GM23338 (cell line): ENCODE data around the gene ERP29. TPM values are rescaled to one million over a fixed set of nuclear protein-coding genes. Genes with fewer than 3 reads are reported as not detected.
"Not testable (repeated sequence)": the region's sequence is repeated elsewhere in the genome, so short reads cannot be mapped to it uniquely, and the experiment has no call there.

Source experiments
- ATAC-seq: fragments of 200-7000 bp; cut with Tn5 transposase; 3 replicates; pipeline ENCODE4 v1.9.1; 2020
- DNase-seq: peaks from one replicate; pipeline ENCODE4 v3.0.0-alpha.2; 2015; ENCODE audit warnings: low spot score
- H2AFZ ChIP-seq: fragments of 200-600 bp; sonication (generic); 2 replicates; pipeline ENCODE4 v1.8.0; 2016; ENCODE audit warnings: antibody characterized with exemption, mild to moderate bottlenecking, moderate library complexity
- H3F3A ChIP-seq: fragments of 200-600 bp; sonication (generic); replicated peaks from 2 replicates; pipeline ENCODE4 v1.8.0; 2017; ENCODE audit warnings: antibody characterized with exemption, mixed run types, low read depth
- H3K27ac ChIP-seq: fragments of 200-600 bp; sonication (generic); 2 replicates; pipeline ENCODE4 v1.6.1; 2016; ENCODE audit warnings: low read depth
- H3K27me3 ChIP-seq: fragments of 200-600 bp; sonication (generic); 2 replicates; pipeline ENCODE4 v1.8.0; 2016; ENCODE audit warnings: mild to moderate bottlenecking, mixed run types, moderate library complexity; ENCODE audit not compliant: insufficient read depth
- H3K36me3 ChIP-seq: fragments of 200-600 bp; sonication (generic); 2 replicates; pipeline ENCODE4 v1.8.0; 2016; ENCODE audit warnings: mild to moderate bottlenecking; ENCODE audit not compliant: insufficient read depth
- H3K4me1 ChIP-seq: fragments of 200-600 bp; sonication (generic); 2 replicates; pipeline ENCODE4 v1.8.0; 2016; ENCODE audit warnings: mild to moderate bottlenecking, moderate library complexity; ENCODE audit not compliant: insufficient read depth
- H3K4me2 ChIP-seq: fragments of 200-600 bp; sonication (generic); 2 replicates; pipeline ENCODE4 v1.7.1; 2017; ENCODE audit warnings: mixed run types
- H3K4me3 ChIP-seq: fragments of 200-600 bp; sonication (generic); 2 replicates; pipeline ENCODE4 v1.6.1; 2016; ENCODE audit warnings: mixed run types
- H3K79me2 ChIP-seq: fragments of 200-600 bp; sonication (generic); replicated peaks from 2 replicates; pipeline ENCODE4 v1.8.0; 2017; ENCODE audit warnings: mild to moderate bottlenecking; ENCODE audit not compliant: insufficient read depth
- H3K9me2 ChIP-seq: fragments of 200-600 bp; sonication (generic); 2 replicates; pipeline ENCODE4 v1.8.0; 2017; ENCODE audit not compliant: insufficient read depth
- H4K20me1 ChIP-seq: fragments of 200-600 bp; sonication (generic); replicated peaks from 2 replicates; pipeline ENCODE4 v1.8.0; 2017; ENCODE audit warnings: mild to moderate bottlenecking; ENCODE audit not compliant: insufficient read depth
- H3K27ac Mint-ChIP-seq: 2 replicates; pipeline ENCODE4 v1.8.0; 2020; ENCODE audit warnings: inconsistent platforms, mild to moderate bottlenecking, moderate library complexity, mixed read lengths
- H3K27me3 Mint-ChIP-seq: 3 replicates; pipeline ENCODE4 v1.8.0; 2022; ENCODE audit warnings: low read depth, mild to moderate bottlenecking, moderate library complexity, mixed read lengths, inconsistent platforms; ENCODE audit not compliant: insufficient read depth, poor library complexity
- H3K36me3 Mint-ChIP-seq: 3 replicates; pipeline ENCODE4 v1.8.0; 2021; ENCODE audit warnings: low read depth, mild to moderate bottlenecking, inconsistent platforms, moderate library complexity, mixed read lengths
- H3K4me1 Mint-ChIP-seq: 3 replicates; pipeline ENCODE4 v1.8.0; 2020; ENCODE audit warnings: mild to moderate bottlenecking, inconsistent platforms, mixed read lengths
- H3K4me3 Mint-ChIP-seq: 3 replicates; pipeline ENCODE4 v1.8.0; 2021; ENCODE audit warnings: moderate library complexity, mild to moderate bottlenecking, inconsistent platforms, mixed read lengths
- H3K9me3 Mint-ChIP-seq: 3 replicates; pipeline ENCODE4 v1.8.0; 2020; ENCODE audit warnings: moderate library complexity, mild to moderate bottlenecking, inconsistent platforms, mixed read lengths
- CREB1 ChIP-seq: fragments of 250-450 bp; sonication (Bioruptor Pico); IDR thresholded peaks from 2 replicates; pipeline ENCODE4 v1.5.0; 2020; ENCODE audit warnings: low read depth, mild to moderate bottlenecking, moderate library complexity
- CTCF ChIP-seq, 2 experiments: fragments of 200-600 bp in 1 of 2; sonication (generic) in 1 of 2; conservative IDR thresholded peaks; 2 replicates each; pipeline versions ENCODE4 v1.5.1 to v1.6.1; 2016 to 2017; ENCODE audit warnings: antibody characterized with exemption in 2 of 2, low read depth in 2 of 2, mild to moderate bottlenecking in 2 of 2, moderate library complexity in 1 of 2
- ETS1 ChIP-seq: IDR thresholded peaks from 2 replicates; pipeline ENCODE4 v1.6.1; 2016; ENCODE audit warnings: antibody characterized with exemption
- EZH2phosphoT487 ChIP-seq: fragments of 200-600 bp; sonication (generic); IDR thresholded peaks from one replicate; pipeline ENCODE4 v1.8.1; 2018; ENCODE audit warnings: antibody characterized with exemption; ENCODE audit not compliant: unreplicated experiment
- JUNB ChIP-seq: IDR thresholded peaks from one replicate; pipeline ENCODE4 v1.6.1; 2016; ENCODE audit warnings: antibody characterized with exemption; ENCODE audit not compliant: unreplicated experiment
- NANOG ChIP-seq: IDR thresholded peaks from 2 replicates; pipeline ENCODE4 v1.6.1; 2016; ENCODE audit warnings: antibody characterized with exemption, borderline replicate concordance
- REST ChIP-seq: IDR thresholded peaks from one replicate; pipeline ENCODE4 v1.6.1; 2018; ENCODE audit warnings: antibody characterized with exemption; ENCODE audit not compliant: unreplicated experiment
- STAT1 ChIP-seq: IDR thresholded peaks from one replicate; pipeline ENCODE4 v1.6.1; 2016; ENCODE audit warnings: antibody characterized with exemption; ENCODE audit not compliant: unreplicated experiment
- ZNF114 ChIP-seq: fragments of 250-450 bp; sonication (Bioruptor Pico); IDR thresholded peaks from 2 replicates; pipeline ENCODE4 v1.5.0; 2020; ENCODE audit warnings: mild to moderate bottlenecking, moderate library complexity
- ZNF331 ChIP-seq: fragments of 250-450 bp; sonication (Bioruptor Pico); IDR thresholded peaks from 2 replicates; pipeline ENCODE4 v1.5.0; 2020; ENCODE audit warnings: low read depth, mild to moderate bottlenecking, moderate library complexity
- polyA plus RNA-seq: library from polyadenylated mRNA; unstranded; fragments of >200 nt; fragmentation: Nextera tagmentation; extraction: Ambion mirVana; gene quantifications from 2 replicates; pipeline ENCODE4 v1.2.1, GENCODE V29; 2016
- total RNA-seq: library from RNA; depleted of rRNA; stranded (reverse); fragments of >200 nt; shearing (Covaris generic); gene quantifications from 2 replicates; pipeline ENCODE4 v1.2.3, GENCODE V29; 2014

Gene ERP29
- total and polyA plus RNA-seq, 2 experiments from 2014 or later, result 90.7 to 166 TPM

- peaks cover 25% of the 10 kb centered on the region; the same call in 1 of the 2 replicates for H3K4me1 ChIP-seq
- Mint-ChIP-seq H3K36me3 (peaks cover 82% of the 10 kb centered on the region), H3K27ac (peak overlapping the region; percentile 52), H3K4me3 (no peak overlapping the region), H3K4me1 (peaks cover 23% of the 10 kb centered on the region; the same call in 2 of the 3 replicates), H3K9me3 (no peaks in the 10 kb centered on the region), H3K27me3 (peaks cover 4% of the 10 kb centered on the region)
- H3K9me2 ChIP-seq, result no peaks in the 10 kb centered on the region
- H4K20me1 ChIP-seq, result peaks cover 6% of the 10 kb centered on the region; the same call in 1 of the 2 replicates
- peaks cover 49% of the 10 kb centered on the region for H3K36me3 ChIP-seq
- TF ChIP-seq NANOG (0 out of 2 replicates have a peak, but pooled peaks have one; percentile 14), CREB1 (no peak)
- H3K4me3 ChIP-seq, result no peak overlapping the region
- no peaks in the 10 kb centered on the region for H3K27me3 ChIP-seq
- H2AFZ ChIP-seq, result no peak overlapping the region
- ATAC-seq (peak; percentile 54; the same call in 2 of the 3 replicates), DNase-seq (no peak)
- H3F3A ChIP-seq, result peaks cover under 1% of the 10 kb centered on the region
- H3K27ac ChIP-seq, result no peak overlapping the region
- no peaks in the 10 kb centered on the region; the same call in 1 of the 2 replicates for H3K79me2 ChIP-seq
- peak overlapping the region; percentile 7; the same call in 1 of the 2 replicates for H3K4me2 ChIP-seq
Observed at GRCh38 chr12:112035219-112035785, 22.1 kb downstream of the ERP29 start.

- H3K27me3 Mint-ChIP-seq, H3K9me3 Mint-ChIP-seq, H4K20me1 ChIP-seq, H3K9me2 ChIP-seq, ATAC-seq, H3K27me3 ChIP-seq, H3K4me3 Mint-ChIP-seq, H3F3A ChIP-seq, H3K4me3 ChIP-seq, H2AFZ ChIP-seq, H3K4me2 ChIP-seq, DNase-seq, H3K79me2 ChIP-seq, H3K27ac ChIP-seq, H3K27ac Mint-ChIP-seq: not testable (repeated sequence)
- Histone ChIP-seq H3K4me1 (peaks cover 25% of the 10 kb centered on the region; the same call in 1 of the 2 replicates), H3K36me3 (peaks cover 55% of the 10 kb centered on the region)
- Mint-ChIP-seq H3K4me1 (peaks cover 23% of the 10 kb centered on the region; the same call in 2 of the 3 replicates), H3K36me3 (peaks cover 79% of the 10 kb centered on the region)
Observed at GRCh38 chr12:112036614-112037013, 23.4 kb downstream of the ERP29 start.

- H4K20me1 ChIP-seq, result peaks cover 3% of the 10 kb centered on the region
- no peaks in the 10 kb centered on the region for H3K9me3 Mint-ChIP-seq
- ATAC-seq, result no peak
- H3K4me2 ChIP-seq, result no peak overlapping the region
- no peaks in the 10 kb centered on the region for H3K9me2 ChIP-seq
- H3K36me3 Mint-ChIP-seq, result peaks cover 88% of the 10 kb centered on the region
- H3K27me3 Mint-ChIP-seq, result peaks cover 7% of the 10 kb centered on the region
- no peak for DNase-seq
- peaks cover 6% of the 10 kb centered on the region; the same call in 1 of the 2 replicates for H3K79me2 ChIP-seq
- H3K4me1 Mint-ChIP-seq, result no peaks in the 10 kb centered on the region
- H3K27ac Mint-ChIP-seq, result no peak overlapping the region
- no peaks in the 10 kb centered on the region; the same call in 1 of the 2 replicates for H3F3A ChIP-seq
- H3K4me3 Mint-ChIP-seq, result no peak overlapping the region
- H3K4me3 ChIP-seq, result no peak overlapping the region
- H2AFZ ChIP-seq, result no peak overlapping the region
- H3K27me3 ChIP-seq, result no peaks in the 10 kb centered on the region
- no peaks in the 10 kb centered on the region for H3K4me1 ChIP-seq
- no peak overlapping the region for H3K27ac ChIP-seq
- H3K36me3 ChIP-seq, result peaks cover 77% of the 10 kb centered on the region
- TF ChIP-seq CREB1 (no peak), ZNF114 (CRISPR knock-in tag) (no peak), STAT1 (no peak), REST (no peak), JUNB (no peak), EZH2phosphoT487 (no peak), ZNF331 (CRISPR knock-in tag) (no peak), CTCF (conservative IDR thresholded peaks at IDR 0.05; ENCODE audit: low read depth in 2 of 2) (no peak), ETS1 (no peak)
Observed at GRCh38 chr12:112046003-112046402, 32.8 kb downstream of the ERP29 start.
